Liver (tissue), 9 donors: Measurements from ENCODE around the gene ZW10. TPM values are rescaled to one million over a fixed set of nuclear protein-coding genes. Genes with fewer than 3 reads are reported as not detected.

Experiments used
- DNase-seq: peaks from one replicate; pipeline ENCODE4 v3.0.0-alpha.2; 2017; ENCODE audit warnings: low spot score
- H3K27ac ChIP-seq, 2 donors: one replicate each; pipeline ENCODE4 v1.7.0; 2013; ENCODE audit warnings: inconsistent platforms in 2 of 2, low read length in 2 of 2, control low read depth in 1 of 2, low read depth in 1 of 2, mild to moderate bottlenecking in 1 of 2
- H3K27me3 ChIP-seq, 4 donors: one replicate each; pipeline versions ENCODE4 v1.6.1 to v1.7.0; 2013; ENCODE audit warnings: low read length in 3 of 4, inconsistent platforms in 1 of 4, mild to moderate bottlenecking in 1 of 4, moderate library complexity in 1 of 4; ENCODE audit not compliant: control insufficient read depth in 4 of 4, insufficient read depth in 4 of 4
- H3K36me3 ChIP-seq, 4 donors: one replicate each; pipeline versions ENCODE4 v1.6.1 to v1.7.0; 2013; ENCODE audit warnings: low read length in 3 of 4, mild to moderate bottlenecking in 3 of 4, low read depth in 1 of 4, moderate library complexity in 1 of 4; ENCODE audit not compliant: control insufficient read depth in 4 of 4, insufficient read depth in 3 of 4
- H3K4me1 ChIP-seq, 4 donors: one replicate each; pipeline versions ENCODE4 v1.6.1 to v1.7.0; 2013; ENCODE audit warnings: low read length in 3 of 4, mild to moderate bottlenecking in 3 of 4, moderate library complexity in 1 of 4; ENCODE audit not compliant: control insufficient read depth in 4 of 4, insufficient read depth in 4 of 4
- H3K4me3 ChIP-seq, 3 donors: one replicate each; pipeline versions ENCODE4 v1.6.1 to v1.7.0; 2013; ENCODE audit warnings: low read length in 3 of 3, control low read depth in 1 of 3, low read depth in 1 of 3, mild to moderate bottlenecking in 1 of 3
- H3K9ac ChIP-seq, 2 donors: one replicate each; pipeline ENCODE4 v1.7.0; 2013; ENCODE audit warnings: low read length in 2 of 2, mild to moderate bottlenecking in 2 of 2, moderate library complexity in 2 of 2, control low read depth in 1 of 2, low read depth in 1 of 2
- H3K9me3 ChIP-seq, 4 donors: one replicate each; pipeline versions ENCODE4 v1.6.1 to v1.7.0; 2013; ENCODE audit warnings: low read length in 3 of 4; ENCODE audit not compliant: control insufficient read depth in 4 of 4
- ATF3 ChIP-seq: IDR thresholded peaks from 2 replicates; pipeline ENCODE4 v1.6.1; 2016; ENCODE audit warnings: antibody characterized with exemption
- CTCF ChIP-seq: fragments of 150-350 bp; IDR thresholded peaks from 2 replicates; pipeline ENCODE4 v1.5.1; 2017; ENCODE audit warnings: improper control_type of control experiment, low read depth, low read length; ENCODE audit not compliant: missing input control
- EGR1 ChIP-seq, 2 donors: IDR thresholded peaks; 2 replicates each; pipeline ENCODE4 v1.6.1; 2016 to 2018; ENCODE audit warnings: antibody characterized with exemption in 2 of 2, low read depth in 2 of 2
- FOXA1 ChIP-seq: IDR thresholded peaks from 2 replicates; pipeline ENCODE4 v1.6.1; 2016; ENCODE audit warnings: antibody characterized with exemption
- FOXA2 ChIP-seq: IDR thresholded peaks from 2 replicates; pipeline ENCODE4 v1.6.1; 2016; ENCODE audit warnings: antibody characterized with exemption
- GABPA ChIP-seq, 2 donors: IDR thresholded peaks in 1 of 2; conservative IDR thresholded peaks in 1 of 2; 2 replicates each; pipeline ENCODE4 v1.6.1; 2016; ENCODE audit warnings: antibody characterized with exemption in 2 of 2, mild to moderate bottlenecking in 1 of 2, moderate library complexity in 1 of 2
- HNF4A ChIP-seq, 2 donors: conservative IDR thresholded peaks; 2 replicates each; pipeline ENCODE4 v1.6.1; 2016; ENCODE audit warnings: antibody characterized with exemption in 2 of 2, mild to moderate bottlenecking in 2 of 2
- HNF4G ChIP-seq: IDR thresholded peaks from 2 replicates; pipeline ENCODE4 v1.6.1; 2016; ENCODE audit warnings: antibody characterized with exemption
- JUND ChIP-seq, 2 donors: IDR thresholded peaks; 2 replicates each; pipeline ENCODE4 v1.6.1; 2016; ENCODE audit warnings: antibody characterized with exemption in 2 of 2
- MAX ChIP-seq: IDR thresholded peaks from 2 replicates; pipeline ENCODE4 v1.6.1; 2016; ENCODE audit warnings: antibody characterized with exemption
- NR2F2 ChIP-seq: IDR thresholded peaks from 2 replicates; pipeline ENCODE4 v1.6.1; 2016; ENCODE audit warnings: antibody characterized with exemption
- RAD21 ChIP-seq, 2 donors: IDR thresholded peaks; 2 replicates each; pipeline ENCODE4 v1.6.1; 2016; ENCODE audit warnings: antibody characterized with exemption in 2 of 2, mild to moderate bottlenecking in 2 of 2
- REST ChIP-seq: IDR thresholded peaks from 2 replicates; pipeline ENCODE4 v1.6.1; 2016; ENCODE audit warnings: antibody characterized with exemption, mild to moderate bottlenecking
- RXRA ChIP-seq, 2 donors: IDR thresholded peaks; 2 replicates each; pipeline ENCODE4 v1.6.1; 2017 to 2018; ENCODE audit warnings: antibody characterized with exemption in 2 of 2, mild to moderate bottlenecking in 1 of 2
- SP1 ChIP-seq: IDR thresholded peaks from 2 replicates; pipeline ENCODE4 v1.6.1; 2018; ENCODE audit warnings: antibody characterized with exemption, mild to moderate bottlenecking
- TAF1 ChIP-seq: conservative IDR thresholded peaks from 2 replicates; pipeline ENCODE4 v1.6.1; 2016; ENCODE audit warnings: antibody characterized with exemption, mild to moderate bottlenecking
- YY1 ChIP-seq: IDR thresholded peaks from 2 replicates; pipeline ENCODE4 v1.6.1; 2016; ENCODE audit warnings: antibody characterized with exemption, mild to moderate bottlenecking
- ZBTB33 ChIP-seq: IDR thresholded peaks from 2 replicates; pipeline ENCODE4 v1.6.1; 2016; ENCODE audit warnings: antibody characterized with exemption
- WGBS: extraction: QIAGEN DNeasy Blood & Tissue Kit; methylation state at CpG from one replicate; pipeline ENCODE4 v1.1.7; 2013; 5-methylcytosine and 5-hydroxymethylcytosine counted together
- polyA plus RNA-seq, 2 donors: library from polyadenylated mRNA; stranded (reverse) in 1 of 2; unstranded in 1 of 2; fragments of 200-250 nt in 1 of 2; fragments of >200 nt in 1 of 2; fragmentation: Nextera tagmentation in 1 of 2; extraction: Ambion mirVana in 1 of 2; gene quantifications; one replicate each; pipeline versions ENCODE4 v1.2.1 to v1.2.3, GENCODE V29; 2013 to 2015
- total RNA-seq, 2 donors: library from RNA; depleted of rRNA; stranded (reverse); fragments of >200 nt; gene quantifications; one replicate each; pipeline ENCODE4 v1.2.3, GENCODE V29; 2014
- donor health status: healthy.
- donor health status: healthy.
- donor health status: healthy.
- donor health status: healthy.
- donor health status: healthy.

The ZW10 gene
- total and polyA plus RNA-seq, 4 donors: 3.7 to 16.8 (median 9.3) TPM

- 69% methylated on average over 2 of the region's 2 CpGs for WGBS
Observed at GRCh38 chr11:113685654-113686359, 87.7 kb downstream of the ZW10 start.

More at GRCh38 chr11:113685654-113686359, 87.7 kb downstream of the ZW10 start:
- no peaks in the 10 kb centered on the region for H3K4me1 ChIP-seq
- no peaks in the 10 kb centered on the region for H3K9me3 ChIP-seq
- DNase-seq: no peak
- peaks cover 0 to 2% (median 0%) of the 10 kb centered on the region in 4 donors for H3K36me3 ChIP-seq
- TF ChIP-seq ATF3 (no peak), TAF1 (no peak), HNF4A (conservative IDR thresholded peaks at IDR 0.05) (no peak), EGR1 (IDR thresholded peaks at IDR 0.05; ENCODE audit: low read depth in 2 of 2) (no peak), FOXA2 (no peak), ZBTB33 (no peak), FOXA1 (no peak), JUND (IDR thresholded peaks at IDR 0.05) (no peak), GABPA (IDR thresholded peaks at IDR 0.05 in 1 of 2, conservative IDR thresholded peaks at IDR 0.05 in 1 of 2) (no peak), SP1 (no peak), REST (no peak), YY1 (no peak), RXRA (IDR thresholded peaks at IDR 0.05) (no peak), CTCF (no peak), MAX (no peak), RAD21 (IDR thresholded peaks at IDR 0.05) (no peak), HNF4G (no peak), NR2F2 (no peak)
- H3K9ac ChIP-seq: no peak overlapping the region
- H3K27ac ChIP-seq: no peak overlapping the region
- H3K4me3 ChIP-seq: no peak overlapping the region
- H3K27me3 ChIP-seq: no peaks in the 10 kb centered on the region
